Limb (tissue), 2 donors: ENCODE data around the gene RASGEF1B.
"Not testable (repeated sequence)": the region's sequence is repeated elsewhere in the genome, so short reads cannot be mapped to it uniquely, and the experiment has no call there.

Experiments
- DNase-seq, 2 donors: peaks; one replicate each; pipeline ENCODE4 v3.0.0-alpha.2; 2016; ENCODE audit errors: extremely low spot score in 2 of 2

The RASGEF1B gene

GRCh38 chr4:81432825-81433224 lies 38.9 kb downstream of the RASGEF1B start:
- no peak for DNase-seq

- DNase-seq = no peak
These were observed 39.7 kb downstream of the RASGEF1B start for GRCh38 chr4:81431971-81432370.

GRCh38 chr4:81429607-81430006 lies 42.1 kb downstream of the RASGEF1B start:
- no peak for DNase-seq

- DNase-seq = no peak
These were observed 42.7 kb downstream of the RASGEF1B start for GRCh38 chr4:81429031-81429430.

- no peak for DNase-seq
These were observed 43.7 kb downstream of the RASGEF1B start for GRCh38 chr4:81428002-81428401.

GRCh38 chr4:81427344-81427821 lies 44.3 kb downstream of the RASGEF1B start:
- DNase-seq = peak in 1 of 2 donors; percentile 7

- no peak for DNase-seq
These were observed 44.9 kb downstream of the RASGEF1B start for GRCh38 chr4:81426770-81427289.

- no peak for DNase-seq
These were observed 46.6 kb downstream of the RASGEF1B start for GRCh38 chr4:81424816-81425755.

- DNase-seq = no peak
These were observed 47.4 kb downstream of the RASGEF1B start for GRCh38 chr4:81424336-81424735.

- no peak for DNase-seq
These were observed 49.1 kb downstream of the RASGEF1B start for GRCh38 chr4:81422595-81422994.

- DNase-seq = no peak
These were observed 50.1 kb downstream of the RASGEF1B start for GRCh38 chr4:81421346-81422218.

GRCh38 chr4:81418572-81418971 lies 53.1 kb downstream of the RASGEF1B start:
- DNase-seq = no peak

- DNase-seq = no peak
These were observed 58.7 kb downstream of the RASGEF1B start for GRCh38 chr4:81412946-81413495.

GRCh38 chr4:81410680-81411079 lies 61.0 kb downstream of the RASGEF1B start:
- DNase-seq = no peak

- no peak for DNase-seq
These were observed 61.9 kb downstream of the RASGEF1B start for GRCh38 chr4:81409836-81410235.

GRCh38 chr4:81408341-81408740 lies 63.4 kb downstream of the RASGEF1B start:
- DNase-seq = no peak

- no peak for DNase-seq
These were observed 64.0 kb downstream of the RASGEF1B start for GRCh38 chr4:81407726-81408125.

- DNase-seq = not testable (repeated sequence)
These were observed 65.2 kb downstream of the RASGEF1B start for GRCh38 chr4:81406481-81406880.

- DNase-seq = peak in 1 of 2 donors; percentile 83
These were observed 65.8 kb downstream of the RASGEF1B start for GRCh38 chr4:81405900-81406401.

GRCh38 chr4:81404741-81405140 lies 67.0 kb downstream of the RASGEF1B start:
- no peak for DNase-seq

GRCh38 chr4:81404294-81404693 lies 67.4 kb downstream of the RASGEF1B start:
- DNase-seq = no peak
